GM18520 (cell line): Measurements from ENCODE around the gene CPSF4.

Source experiments
- ATAC-seq: cut with Tn5 transposase; IDR thresholded peaks from one replicate; pipeline ENCODE4 v1.9.1; 2021; ENCODE audit not compliant: unreplicated experiment

The CPSF4 gene

DNA sequence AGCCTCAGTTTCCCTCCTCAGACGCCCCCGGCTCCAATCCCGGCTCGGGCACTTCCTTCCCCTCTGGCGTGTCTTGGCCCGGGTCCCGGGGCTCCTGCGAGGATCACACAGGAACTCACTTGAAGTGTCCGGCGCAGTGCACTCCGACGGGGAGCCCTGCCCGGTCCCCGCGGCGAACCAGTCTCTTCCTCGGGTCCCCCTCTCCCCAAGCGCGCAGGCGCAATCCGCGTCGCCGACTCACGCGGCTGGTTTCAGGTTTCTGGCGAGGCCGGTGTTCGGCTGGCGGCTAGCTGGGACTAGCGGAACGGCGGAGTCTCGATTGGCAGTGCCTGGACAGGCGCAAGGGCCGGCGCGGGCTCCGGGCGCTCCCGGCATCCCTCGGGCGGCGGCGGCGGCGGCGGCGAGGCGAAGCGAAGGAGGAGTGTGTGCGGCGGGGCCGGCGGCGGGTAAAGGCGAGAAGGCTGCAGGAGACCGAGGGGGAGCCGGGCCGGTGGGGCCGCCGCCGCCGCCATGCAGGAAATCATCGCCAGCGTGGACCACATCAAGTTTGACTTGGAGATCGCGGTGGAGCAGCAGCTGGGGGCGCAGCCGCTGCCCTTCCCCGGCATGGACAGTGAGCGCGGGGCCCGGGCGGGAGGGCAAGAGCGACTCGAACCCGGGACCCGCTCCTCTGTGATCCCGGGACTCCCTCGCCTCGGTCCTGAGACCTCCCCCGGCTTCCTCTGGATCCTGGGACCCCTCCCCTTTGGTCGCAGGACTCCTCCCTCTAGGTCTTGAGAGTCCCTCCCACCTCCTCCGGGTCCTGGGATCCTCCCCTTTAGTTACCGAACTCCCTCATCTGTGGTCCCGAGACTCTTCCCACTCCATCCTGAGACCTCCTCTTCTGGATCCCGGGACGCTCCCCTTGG lies at the start of gene CPSF4, which contains the start of gene PTCD1:
Gene CPSF4, plus strand, starts transcription at position 371 of the 908 bp plus-strand sequence. Its CDS starts 140 bp downstream, at position 511.
Gene PTCD1, minus strand, starts transcription at position 226 of the 908 bp plus-strand sequence. CDS start 3,556 bp downstream, outside the sequence.
- peak; percentile 93 for ATAC-seq

GRCh38 chr7:99389772-99390171 lies 49.0 kb upstream of the CPSF4 start:
- ATAC-seq = no peak

DNA sequence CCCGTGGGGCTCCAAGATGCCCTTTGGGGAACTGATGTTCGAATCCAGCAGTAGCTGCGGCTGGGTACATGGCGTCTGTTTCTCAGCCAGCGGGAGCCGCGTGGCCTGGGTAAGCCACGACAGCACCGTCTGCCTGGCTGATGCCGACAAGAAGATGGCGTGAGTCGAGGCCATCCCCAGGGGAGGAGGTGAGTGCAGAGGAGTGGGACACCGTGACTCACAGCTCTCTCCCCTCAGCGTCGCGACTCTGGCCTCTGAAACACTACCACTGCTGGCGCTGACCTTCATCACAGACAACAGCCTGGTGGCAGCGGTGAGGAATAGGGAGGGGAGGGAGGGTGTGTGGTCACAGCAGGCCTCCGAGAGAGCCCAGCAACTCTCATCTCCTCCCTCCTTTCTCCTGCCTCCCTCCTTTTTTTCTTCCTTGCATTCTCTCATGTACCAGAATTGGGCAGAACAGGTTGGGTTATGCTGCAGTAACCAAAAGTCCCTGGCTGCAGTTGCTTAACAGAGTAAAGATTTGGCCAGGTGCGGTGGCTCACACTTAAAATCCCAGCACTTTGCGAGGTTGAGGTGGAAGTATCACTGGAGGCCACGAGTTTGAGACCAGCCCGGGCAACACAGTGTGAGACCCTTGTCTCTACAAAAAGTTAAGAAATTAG lies 47.7 kb upstream of the CPSF4 start:
- no peak for ATAC-seq

- no peak for ATAC-seq
These were observed 46.7 kb upstream of the CPSF4 start for GRCh38 chr7:99392046-99392445.

DNA sequence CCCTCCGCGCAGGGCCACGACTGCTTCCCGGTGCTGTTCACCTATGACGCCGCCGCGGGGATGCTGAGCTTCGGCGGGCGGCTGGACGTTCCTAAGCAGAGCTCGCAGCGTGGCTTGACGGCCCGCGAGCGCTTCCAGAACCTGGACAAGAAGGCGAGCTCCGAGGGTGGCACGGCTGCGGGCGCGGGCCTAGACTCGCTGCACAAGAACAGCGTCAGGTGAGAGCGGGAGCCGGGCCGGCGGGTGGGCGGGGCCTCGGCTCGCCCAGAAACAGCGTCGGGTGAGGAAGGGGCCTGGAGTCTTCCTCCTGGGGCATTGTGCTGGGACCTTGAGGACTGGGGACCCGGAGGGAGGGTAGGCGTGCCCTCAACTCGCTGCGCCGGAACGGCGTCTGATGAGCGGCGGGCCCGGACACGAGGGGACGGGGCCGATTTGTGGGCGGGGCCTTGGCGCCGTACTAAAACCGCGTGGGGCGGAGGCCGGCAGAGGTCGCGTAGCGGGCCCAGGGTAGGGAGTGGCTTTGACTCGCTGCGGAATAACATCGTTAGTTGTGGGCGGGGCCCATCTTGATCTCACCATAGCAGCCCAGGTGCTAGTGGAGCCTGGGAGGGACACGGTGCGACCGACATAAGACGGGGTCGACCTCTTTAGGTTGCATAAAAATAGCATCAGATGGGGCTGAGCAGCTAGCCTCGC lies 45.9 kb upstream of the CPSF4 start:
- no peak for ATAC-seq

DNA sequence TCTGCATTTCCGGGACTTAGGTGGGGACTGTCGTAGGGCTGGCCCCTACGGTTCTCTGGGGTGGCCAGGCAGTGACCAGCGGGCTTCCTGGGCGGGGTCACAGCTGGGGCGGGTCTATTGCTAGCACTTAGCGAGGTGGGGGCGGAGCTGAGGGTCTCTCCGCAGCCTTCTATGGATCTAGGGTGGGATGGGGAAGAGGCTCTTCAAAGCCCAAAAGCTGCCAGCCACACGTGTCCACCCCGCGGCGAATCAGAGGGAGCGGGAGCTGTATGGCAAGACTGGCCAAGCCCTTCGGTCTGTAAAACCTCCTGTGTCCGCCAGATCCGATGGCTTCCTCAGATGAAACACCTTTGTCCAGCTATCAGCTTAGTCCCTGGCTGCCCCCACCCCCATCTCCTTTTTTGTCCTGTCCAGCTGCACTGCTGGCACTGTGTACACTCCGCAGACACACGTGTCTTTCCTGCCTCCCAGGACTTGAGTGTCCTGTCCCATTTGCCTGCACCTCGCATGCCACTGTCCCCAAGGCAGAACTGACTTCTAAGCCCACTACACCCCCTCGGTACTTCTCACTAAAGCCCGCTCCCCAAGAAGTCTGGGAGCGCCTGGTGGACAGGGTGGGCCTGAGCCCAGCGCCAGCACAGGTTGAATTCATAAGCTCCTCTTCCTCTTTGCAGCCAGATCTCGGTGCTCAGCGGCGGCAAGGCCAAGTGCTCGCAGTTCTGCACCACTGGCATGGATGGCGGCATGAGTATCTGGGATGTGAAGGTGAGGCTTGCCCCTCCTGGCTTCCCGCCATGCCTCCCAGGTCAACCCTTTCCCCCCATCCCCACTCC lies 45.2 kb upstream of the CPSF4 start:
- no peak for ATAC-seq

GRCh38 chr7:99394188-99394502 lies 44.6 kb upstream of the CPSF4 start:
- no peak for ATAC-seq

GRCh38 chr7:99395616-99396327 lies 43.0 kb upstream of the CPSF4 start:
- no peak for ATAC-seq

DNA sequence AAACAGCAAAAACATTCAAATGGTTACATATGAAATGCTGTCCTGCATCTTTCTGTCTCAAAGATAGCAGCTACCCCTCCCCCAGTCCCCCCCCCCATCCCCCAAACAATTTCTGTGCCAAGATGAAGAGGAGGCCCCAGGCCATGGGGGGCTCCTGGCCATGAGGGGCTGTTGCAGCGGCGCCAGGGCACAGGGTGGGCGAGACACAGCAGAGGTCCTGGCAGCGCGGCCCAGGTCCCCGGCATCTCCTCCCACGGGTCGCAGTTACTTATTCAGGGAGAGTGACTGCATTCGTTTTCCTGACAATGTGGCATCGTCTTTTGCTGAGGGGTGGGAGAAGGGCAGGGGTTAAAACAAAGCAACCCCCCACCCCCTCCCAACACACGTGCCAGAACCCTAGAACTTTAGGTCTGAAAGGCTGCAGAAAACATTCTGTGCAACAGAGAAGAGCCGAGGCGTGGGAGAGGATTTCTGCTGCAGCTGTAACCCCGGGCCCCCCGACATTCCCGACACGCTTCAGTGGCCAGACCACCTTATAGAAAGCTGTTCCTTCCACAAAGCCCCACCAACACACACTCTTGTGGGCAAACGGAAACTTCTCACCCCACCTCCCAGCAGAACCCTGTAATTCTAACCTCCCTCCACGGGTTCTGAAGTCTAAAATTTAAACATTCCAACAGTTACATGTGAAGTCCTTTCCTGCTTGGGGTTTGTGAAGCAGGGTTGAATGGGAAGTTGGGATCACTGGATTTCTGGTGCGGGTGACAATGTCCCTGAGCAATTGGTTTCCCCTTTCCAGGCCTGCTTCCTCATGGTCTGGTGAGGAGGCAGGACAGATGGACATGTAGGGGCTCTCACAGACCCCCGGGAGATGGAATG lies 42.1 kb upstream of the CPSF4 start:
- ATAC-seq = no peak

GRCh38 chr7:99397297-99397983 lies 41.3 kb upstream of the CPSF4 start:
- ATAC-seq = no peak

DNA sequence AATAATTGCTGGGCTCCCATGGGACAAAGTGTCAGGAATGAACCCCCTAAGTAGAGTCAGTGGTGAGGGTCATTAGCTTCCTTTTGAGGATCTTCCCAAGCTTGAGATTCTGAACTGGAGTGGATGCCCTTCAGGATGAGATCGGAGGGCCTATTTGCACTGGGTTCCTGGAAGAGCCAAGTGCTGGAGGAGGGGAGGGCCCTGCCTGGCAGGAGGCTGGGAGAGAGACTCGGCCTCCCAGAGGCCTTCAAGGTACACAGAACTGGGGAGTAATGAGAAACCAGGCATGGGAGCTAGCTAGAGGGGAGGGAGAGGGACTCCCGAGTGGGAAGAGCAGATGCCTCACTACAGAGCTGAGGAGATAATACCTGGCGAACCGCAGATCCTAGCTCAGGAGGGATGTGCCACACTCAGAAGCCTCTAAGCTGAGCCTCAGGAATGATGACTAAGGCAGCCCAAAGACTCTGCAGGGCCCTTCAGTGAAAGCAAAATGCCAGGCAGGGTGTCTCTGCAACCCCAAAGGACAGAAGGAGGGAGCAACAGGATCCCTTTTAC lies 39.8 kb upstream of the CPSF4 start:
- no peak for ATAC-seq

DNA sequence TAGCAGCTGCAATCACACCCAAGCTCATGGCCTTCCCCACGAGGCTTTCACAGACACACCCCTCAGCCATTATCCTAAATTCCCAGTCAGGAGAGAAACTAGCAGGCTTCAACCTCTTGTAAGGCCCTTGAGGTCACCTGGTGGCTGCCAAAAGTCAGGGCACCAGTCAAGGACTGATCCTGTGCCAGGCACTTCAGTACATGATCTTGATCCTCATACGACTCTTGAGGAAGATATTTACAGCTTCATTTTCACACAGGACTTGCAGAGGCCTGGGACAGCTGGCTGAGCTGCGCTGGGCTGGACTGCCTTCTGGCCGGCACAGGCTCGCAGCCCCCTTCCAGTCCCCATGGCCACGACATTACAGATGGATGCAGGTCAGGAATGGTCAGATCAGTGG lies 39.1 kb upstream of the CPSF4 start:
- ATAC-seq = no peak

- no peak for ATAC-seq
These were observed 35.9 kb upstream of the CPSF4 start for GRCh38 chr7:99402854-99403253.

DNA sequence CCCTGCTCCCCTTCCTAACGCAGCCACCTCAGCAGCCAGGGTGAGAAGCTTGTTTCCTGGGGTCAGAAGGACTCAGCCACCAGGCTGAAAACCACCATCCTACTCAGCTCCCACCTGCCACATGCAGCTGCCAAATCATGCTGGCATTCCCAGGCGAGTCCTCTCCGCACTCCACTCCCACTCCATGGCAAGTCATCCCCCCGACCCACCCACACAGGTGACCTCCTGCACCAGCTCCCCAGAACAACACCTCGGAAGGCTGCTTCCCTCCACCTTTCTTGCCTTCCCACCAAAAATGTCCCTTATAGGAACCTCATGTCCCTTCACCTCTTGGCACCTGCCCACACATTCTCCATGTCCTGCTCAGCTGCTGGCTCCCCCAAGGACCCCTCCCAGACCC lies 35.0 kb upstream of the CPSF4 start:
- ATAC-seq = no peak

DNA sequence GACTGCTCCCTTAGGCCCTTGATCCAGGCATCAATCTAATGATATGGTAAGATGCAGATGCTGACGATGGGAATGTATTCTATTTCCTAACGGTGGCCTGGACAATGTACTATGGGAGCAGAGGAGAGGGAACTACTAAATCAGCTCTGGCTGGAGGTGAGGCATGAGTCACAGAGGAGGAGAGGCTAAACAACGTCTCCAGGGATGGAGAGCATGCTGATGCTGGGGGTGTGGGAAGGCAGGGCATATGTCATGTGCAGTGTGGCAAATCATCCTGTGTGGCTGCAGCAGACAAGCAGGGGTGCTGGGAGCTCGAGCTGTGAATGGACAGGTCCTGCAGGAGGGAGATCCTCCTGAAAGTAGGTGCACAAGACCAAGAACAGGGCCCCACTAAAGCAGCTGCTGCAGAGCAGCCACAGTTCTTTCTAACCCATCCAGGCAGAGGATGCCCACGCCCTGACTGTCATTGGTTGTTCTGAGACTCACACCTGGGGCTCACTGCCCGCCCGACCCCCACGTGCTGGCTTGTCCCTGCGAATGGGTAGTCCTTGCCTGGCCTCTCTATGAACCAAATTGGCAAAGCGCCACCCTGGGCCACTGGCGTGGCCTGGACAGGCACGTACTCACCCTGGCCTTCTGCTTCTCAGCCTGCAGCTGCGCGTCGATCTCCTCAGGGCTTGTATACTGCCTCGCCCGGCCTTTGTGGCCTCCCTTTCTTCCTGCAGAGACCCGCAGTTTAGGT lies 34.3 kb upstream of the CPSF4 start:
- ATAC-seq = no peak

GRCh38 chr7:99404977-99405320 lies 33.8 kb upstream of the CPSF4 start:
- no peak for ATAC-seq

GRCh38 chr7:99406557-99406956 lies 32.2 kb upstream of the CPSF4 start:
- no peak for ATAC-seq

DNA sequence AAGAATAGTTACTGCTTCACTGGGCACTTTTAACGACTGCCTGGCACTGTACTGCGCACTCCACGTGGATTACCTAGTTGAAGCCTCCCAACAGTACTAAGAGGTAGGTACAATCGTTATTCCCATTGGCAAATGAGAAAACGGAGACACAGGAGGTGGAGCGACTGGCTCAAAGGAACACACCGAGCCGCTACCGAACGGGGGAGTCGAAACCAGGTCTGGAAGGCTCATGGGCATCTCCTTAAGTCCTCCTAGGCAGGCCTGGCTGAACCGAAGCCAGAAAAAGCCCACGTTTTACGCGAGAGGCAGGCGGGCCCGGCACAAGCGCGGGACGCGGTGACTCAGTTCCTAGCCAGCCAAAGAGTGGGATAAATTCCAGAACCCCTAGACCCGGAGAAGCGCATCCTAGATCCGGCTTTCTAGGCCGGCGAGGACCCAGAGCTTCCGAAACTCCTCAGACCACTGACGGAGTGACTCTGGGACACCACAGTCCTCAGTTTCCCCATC lies 30.8 kb upstream of the CPSF4 start:
- no peak for ATAC-seq
